Neural cell (in vitro differentiated cells): ENCODE measurements around the gene SCTR. TPM values are rescaled to one million over a fixed set of nuclear protein-coding genes. Genes with fewer than 3 reads are reported as not detected.

Experiments
- H2AFZ ChIP-seq: fragments of 200-600, 300-800 bp; sonication (generic), shearing (Covaris generic); 2 replicates; pipeline ENCODE4 v1.6.0; 2014; ENCODE audit warnings: low read depth, mild to moderate bottlenecking, antibody characterized with exemption, low read length, moderate library complexity
- H3F3A ChIP-seq: fragments of 200-600 bp; shearing (Covaris generic); 2 replicates; pipeline ENCODE4 v1.6.1; 2016; ENCODE audit warnings: mild to moderate bottlenecking, moderate library complexity, mixed read lengths, antibody characterized with exemption, low read length; ENCODE audit not compliant: insufficient read depth, poor library complexity, severe bottlenecking
- H3K27ac ChIP-seq: fragments of 200-600, 300-800 bp; sonication (generic), shearing (Covaris generic); 2 replicates; pipeline ENCODE4 v1.5.1; 2014; ENCODE audit warnings: mild to moderate bottlenecking, low read length, moderate library complexity
- H3K27me3 ChIP-seq: fragments of 300-800, 200-600 bp; sonication (generic), shearing (Covaris generic); 2 replicates; pipeline ENCODE4 v1.6.0; 2014; ENCODE audit warnings: mild to moderate bottlenecking, low read depth, low read length, moderate library complexity; ENCODE audit not compliant: insufficient read depth
- H3K36me3 ChIP-seq: fragments of 300-800, 200-600 bp; sonication (generic), shearing (Covaris generic); 2 replicates; pipeline ENCODE4 v1.5.1; 2014; ENCODE audit warnings: mild to moderate bottlenecking, antibody characterized with exemption, low read length, moderate library complexity; ENCODE audit not compliant: insufficient read depth
- H3K4me2 ChIP-seq: fragments of 300-800, 200-600 bp; sonication (generic), shearing (Covaris generic); 2 replicates; pipeline ENCODE4 v1.6.0; 2014; ENCODE audit warnings: mild to moderate bottlenecking, low read length
- H3K4me3 ChIP-seq: fragments of 300-800, 200-600 bp; sonication (generic), shearing (Covaris generic); 2 replicates; pipeline ENCODE4 v1.5.1; 2014; ENCODE audit warnings: mild to moderate bottlenecking, low read length, moderate library complexity
- H3K79me2 ChIP-seq: fragments of 200-600 bp; shearing (Covaris generic); replicated peaks from 2 replicates; pipeline ENCODE4 v1.6.0; 2014; ENCODE audit warnings: mild to moderate bottlenecking, low read length, moderate library complexity; ENCODE audit not compliant: insufficient read depth
- H3K9ac ChIP-seq: fragments of 300-800, 200-600 bp; sonication (generic), shearing (Covaris generic); 2 replicates; pipeline ENCODE4 v1.6.1; 2016; ENCODE audit warnings: mild to moderate bottlenecking, low read length, mixed read lengths
- H3K9me2 ChIP-seq: fragments of 200-600 bp; shearing (Covaris generic); 2 replicates; pipeline ENCODE4 v1.6.1; 2016; ENCODE audit warnings: mild to moderate bottlenecking, low read length, mixed read lengths; ENCODE audit not compliant: insufficient read depth
- H3K9me3 ChIP-seq: fragments of 200-600, 300-800 bp; sonication (generic), shearing (Covaris generic); 2 replicates; pipeline ENCODE4 v1.6.1; 2016; ENCODE audit warnings: mild to moderate bottlenecking, mixed run types, low read length, moderate library complexity, mixed read lengths
- H4K20me1 ChIP-seq: fragments of 200-600 bp; shearing (Covaris generic); 2 replicates; pipeline ENCODE4 v1.6.1; 2016; ENCODE audit warnings: mild to moderate bottlenecking, mixed run types; ENCODE audit not compliant: insufficient read depth
- CTCF ChIP-seq: fragments of 450-650 bp; IDR thresholded peaks from 2 replicates; pipeline ENCODE4 v1.5.1; 2014; ENCODE audit warnings: antibody characterized with exemption, mild to moderate bottlenecking, moderate library complexity; ENCODE audit not compliant: poor library complexity, severe bottlenecking
- EP300 ChIP-seq: fragments of 450-650 bp; conservative IDR thresholded peaks from 2 replicates; pipeline ENCODE4 v1.6.1; 2014; ENCODE audit warnings: antibody characterized with exemption, mild to moderate bottlenecking, moderate library complexity; ENCODE audit not compliant: poor library complexity, severe bottlenecking
- EZH2 ChIP-seq: fragments of 200-600, 300-800 bp; shearing (Covaris generic), sonication (generic); IDR thresholded peaks from 2 replicates; pipeline ENCODE4 v1.6.1; 2014; ENCODE audit warnings: antibody characterized with exemption, low read length, borderline replicate concordance, mild to moderate bottlenecking; ENCODE audit not compliant: insufficient read depth, poor library complexity, severe bottlenecking
- MXI1 ChIP-seq: fragments of 450-650 bp; conservative IDR thresholded peaks from 2 replicates; pipeline ENCODE4 v1.6.1; 2014; ENCODE audit warnings: antibody characterized with exemption, mild to moderate bottlenecking; ENCODE audit not compliant: poor library complexity, severe bottlenecking
- POLR2AphosphoS5 ChIP-seq: IDR thresholded peaks from 2 replicates; pipeline ENCODE4 v1.6.1; 2012
- RAD21 ChIP-seq: fragments of 450-650 bp; conservative IDR thresholded peaks from 2 replicates; pipeline ENCODE4 v1.6.1; 2014; ENCODE audit warnings: antibody characterized with exemption, mild to moderate bottlenecking, moderate library complexity
- REST ChIP-seq: IDR thresholded peaks from 2 replicates; pipeline ENCODE4 v1.6.1; 2012; ENCODE audit warnings: borderline replicate concordance
- SMC3 ChIP-seq: fragments of 450-650 bp; conservative IDR thresholded peaks from 2 replicates; pipeline ENCODE4 v1.6.1; 2014; ENCODE audit warnings: antibody characterized with exemption, mild to moderate bottlenecking, moderate library complexity; ENCODE audit not compliant: poor library complexity
- TAF1 ChIP-seq: IDR thresholded peaks from 2 replicates; pipeline ENCODE4 v1.6.1; 2012; ENCODE audit warnings: low read depth
- polyA plus RNA-seq: library from polyadenylated mRNA; depleted of rRNA; stranded (reverse); fragments of >200 nt; gene quantifications from 2 replicates; pipeline ENCODE4 v1.2.3, GENCODE V29; 2014

Gene SCTR
- polyA plus RNA-seq, 1 donor from 2014 or later, result 0.12 TPM

DNA sequence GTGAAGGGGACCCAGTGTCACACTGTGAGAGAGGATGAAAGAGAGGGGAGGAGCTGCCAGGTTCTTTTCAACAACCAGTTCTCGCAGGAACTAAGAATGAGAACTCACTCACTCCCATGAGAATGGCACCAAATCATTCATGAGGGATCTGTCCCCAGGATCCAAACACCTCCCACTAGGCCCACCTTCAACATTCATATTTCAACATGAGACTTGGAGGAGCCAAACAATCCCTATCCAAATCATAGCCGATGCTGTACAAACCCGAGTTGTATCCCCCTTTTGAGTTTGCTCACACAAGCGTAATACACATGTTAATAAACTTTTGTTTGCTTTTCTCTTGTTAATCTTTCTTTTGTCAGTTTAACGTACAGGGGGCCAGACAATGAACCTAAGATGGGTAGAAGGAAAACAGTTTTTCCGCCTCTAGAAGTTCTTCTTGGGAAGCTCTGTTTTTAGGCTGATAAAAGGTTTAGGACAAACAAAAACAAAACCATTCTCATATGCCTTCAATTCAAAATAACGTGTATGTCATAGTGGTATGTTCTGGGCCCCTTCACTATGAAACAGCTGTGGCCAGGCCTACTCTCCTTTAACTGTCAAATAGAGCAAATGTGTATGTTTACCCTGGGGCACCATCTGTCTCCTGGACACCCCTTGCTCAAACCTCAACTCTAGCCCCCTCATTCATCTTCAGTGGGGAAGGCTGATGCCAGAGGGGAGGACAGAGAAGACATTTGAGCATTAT is 101.7 kb downstream of the SCTR start:
- Histone ChIP-seq H2AFZ (no peak overlapping the region), H3K36me3 (no peaks in the 10 kb centered on the region), H3F3A (no peaks in the 10 kb centered on the region), H3K9me3 (peaks cover 6% of the 10 kb centered on the region), H3K79me2 (no peaks in the 10 kb centered on the region), H4K20me1 (no peaks in the 10 kb centered on the region), H3K27me3 (no peaks in the 10 kb centered on the region), H3K27ac (no peak overlapping the region), H3K4me2 (no peak overlapping the region), H3K4me3 (no peak overlapping the region), H3K9ac (no peak overlapping the region), H3K9me2 (no peaks in the 10 kb centered on the region)
- TF ChIP-seq MXI1 (no peak), REST (no peak), CTCF (no peak), POLR2AphosphoS5 (no peak), RAD21 (no peak), EP300 (no peak), SMC3 (no peak), EZH2 (no peak), TAF1 (no peak)

DNA sequence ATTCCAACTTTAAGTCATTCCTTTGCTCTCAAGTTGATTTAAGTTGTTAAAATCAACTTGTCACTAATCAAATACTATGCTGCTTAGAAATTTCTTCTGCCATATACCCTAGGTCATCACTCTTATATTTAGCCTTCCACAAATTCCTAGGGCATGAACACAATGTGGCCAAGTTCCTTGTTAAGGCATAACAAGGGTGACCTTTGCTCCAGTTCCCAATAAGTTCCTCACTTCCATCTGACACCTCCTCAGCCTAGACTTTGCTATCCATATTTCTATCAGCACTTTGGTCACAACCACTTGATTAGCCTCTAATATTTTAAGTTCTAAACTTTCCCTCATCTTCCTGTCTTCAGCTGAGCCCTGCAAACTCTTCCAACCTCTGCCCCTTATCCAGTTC is 102.5 kb downstream of the SCTR start:
- H3K27me3 ChIP-seq, result no peaks in the 10 kb centered on the region
- H4K20me1 ChIP-seq, result no peaks in the 10 kb centered on the region
- no peaks in the 10 kb centered on the region for H3F3A ChIP-seq
- H3K4me2 ChIP-seq, result no peak overlapping the region
- H2AFZ ChIP-seq, result no peak overlapping the region
- H3K9me3 ChIP-seq, result peaks cover 6% of the 10 kb centered on the region
- H3K4me3 ChIP-seq, result no peak overlapping the region
- H3K9ac ChIP-seq, result no peak overlapping the region
- H3K27ac ChIP-seq, result no peak overlapping the region
- no peaks in the 10 kb centered on the region for H3K9me2 ChIP-seq
- no peaks in the 10 kb centered on the region for H3K36me3 ChIP-seq
- H3K79me2 ChIP-seq, result no peaks in the 10 kb centered on the region
- TF ChIP-seq SMC3, result no peak
